ENCODE measurements around the gene CAVIN4.

Gene CAVIN4

GRCh38 chr9:100591139-100591538 lies 13.3 kb downstream of the CAVIN4 start:
- no peak for DNase-seq

- no peak for DNase-seq
Observed at GRCh38 chr9:100591639-100592412, 13.9 kb downstream of the CAVIN4 start.

- DNase-seq: peak; percentile 25
Observed at GRCh38 chr9:100595391-100596199, 17.7 kb downstream of the CAVIN4 start.

- no peak for DNase-seq
Observed at GRCh38 chr9:100597236-100597635, 19.4 kb downstream of the CAVIN4 start.

GRCh38 chr9:100598641-100599145 lies 20.8 kb downstream of the CAVIN4 start:
- peak; percentile 93 for DNase-seq

GRCh38 chr9:100600521-100601079 lies 22.7 kb downstream of the CAVIN4 start:
- no peak for DNase-seq

GRCh38 chr9:100601216-100601615 lies 23.3 kb downstream of the CAVIN4 start:
- peak; percentile 72 for DNase-seq

- DNase-seq: peak; percentile 46
Observed at GRCh38 chr9:100602342-100602801, 24.5 kb downstream of the CAVIN4 start.

GRCh38 chr9:100605405-100605804 lies 27.5 kb downstream of the CAVIN4 start:
- no peak for DNase-seq

GRCh38 chr9:100619194-100619593 lies 41.3 kb downstream of the CAVIN4 start:
- DNase-seq: no peak

- no peak for DNase-seq
Observed at GRCh38 chr9:100619665-100620064, 41.8 kb downstream of the CAVIN4 start.

- no peak for DNase-seq
Observed at GRCh38 chr9:100623969-100624368, 46.1 kb downstream of the CAVIN4 start.

GRCh38 chr9:100626949-100627348 lies 49.1 kb downstream of the CAVIN4 start:
- DNase-seq: no peak

GRCh38 chr9:100637787-100638186 lies 59.9 kb downstream of the CAVIN4 start:
- DNase-seq: no peak
